C4-2B (cell line): Measurements from ENCODE around the gene RBP5.
"Not testable (repeated sequence)": the region's sequence is repeated elsewhere in the genome, so short reads cannot be mapped to it uniquely, and the experiment has no call there.

Source experiments
- H3K27ac ChIP-seq: fragments of 450-650 bp; 2 replicates; pipeline ENCODE4 v1.5.1; 2017
- CTCF ChIP-seq: fragments of 450-650 bp; conservative IDR thresholded peaks from 2 replicates; pipeline ENCODE4 v1.5.1; 2017; ENCODE audit warnings: mild to moderate bottlenecking
- ZFX ChIP-seq: fragments of 450-650 bp; IDR thresholded peaks from 2 replicates; pipeline ENCODE4 v1.6.1; 2017

RBP5 gene

DNA sequence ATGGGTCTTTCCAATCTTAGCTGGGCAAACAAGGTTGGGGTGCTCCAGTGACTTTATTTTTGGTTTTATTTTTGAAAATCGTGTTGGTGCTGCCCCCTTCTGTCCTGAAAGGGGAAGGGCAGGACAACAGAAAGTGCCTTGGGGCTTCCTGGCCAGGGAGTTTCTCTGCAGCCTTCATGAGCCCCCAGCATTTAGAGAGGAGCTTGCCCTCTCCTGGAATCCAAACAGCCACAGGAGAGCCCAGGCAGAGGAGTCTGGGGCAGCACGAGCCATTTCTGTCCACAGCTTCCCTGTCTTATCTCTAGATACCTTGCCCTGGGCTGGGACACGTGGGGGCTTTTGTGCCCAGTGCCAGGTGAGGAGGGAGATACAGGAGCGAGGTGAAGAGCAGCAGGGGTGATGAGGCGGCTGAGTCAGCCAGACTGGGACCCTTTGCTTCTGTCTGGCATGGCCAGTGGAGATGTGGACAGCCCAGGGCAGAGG is 15.3 kb downstream of the RBP5 start:
- TF ChIP-seq ZFX (no peak), CTCF (peak; percentile 91)
- H3K27ac ChIP-seq: no peak overlapping the region

GRCh38 chr12:7112041-7112440 is 16.6 kb downstream of the RBP5 start:
- no peak overlapping the region for H3K27ac ChIP-seq
- TF ChIP-seq CTCF: no peak
- TF ChIP-seq ZFX: no peak

- no peak overlapping the region for H3K27ac ChIP-seq
- no peak for TF ChIP-seq ZFX
- no peak for TF ChIP-seq CTCF
Measured at GRCh38 chr12:7110661-7111060, 18.0 kb downstream of the RBP5 start.

- TF ChIP-seq CTCF: peak; percentile 47; the same call in 1 of the 2 replicates
- no peak for TF ChIP-seq ZFX
- no peak overlapping the region; the same call in 1 of the 2 replicates for H3K27ac ChIP-seq
Measured at GRCh38 chr12:7109572-7109920, 19.1 kb downstream of the RBP5 start.

- H3K27ac ChIP-seq: peak within 1 kb of the TSS; percentile 77
- TF ChIP-seq CTCF (peak; percentile 98), ZFX (no peak)
Measured at GRCh38 chr12:7108796-7109571, 19.7 kb downstream of the RBP5 start, which contains the start of gene C1RL. Gene C1RL, minus strand, starts transcription at chr12:7109214. Its CDS starts 34 bp downstream, at chr12:7109180.

DNA sequence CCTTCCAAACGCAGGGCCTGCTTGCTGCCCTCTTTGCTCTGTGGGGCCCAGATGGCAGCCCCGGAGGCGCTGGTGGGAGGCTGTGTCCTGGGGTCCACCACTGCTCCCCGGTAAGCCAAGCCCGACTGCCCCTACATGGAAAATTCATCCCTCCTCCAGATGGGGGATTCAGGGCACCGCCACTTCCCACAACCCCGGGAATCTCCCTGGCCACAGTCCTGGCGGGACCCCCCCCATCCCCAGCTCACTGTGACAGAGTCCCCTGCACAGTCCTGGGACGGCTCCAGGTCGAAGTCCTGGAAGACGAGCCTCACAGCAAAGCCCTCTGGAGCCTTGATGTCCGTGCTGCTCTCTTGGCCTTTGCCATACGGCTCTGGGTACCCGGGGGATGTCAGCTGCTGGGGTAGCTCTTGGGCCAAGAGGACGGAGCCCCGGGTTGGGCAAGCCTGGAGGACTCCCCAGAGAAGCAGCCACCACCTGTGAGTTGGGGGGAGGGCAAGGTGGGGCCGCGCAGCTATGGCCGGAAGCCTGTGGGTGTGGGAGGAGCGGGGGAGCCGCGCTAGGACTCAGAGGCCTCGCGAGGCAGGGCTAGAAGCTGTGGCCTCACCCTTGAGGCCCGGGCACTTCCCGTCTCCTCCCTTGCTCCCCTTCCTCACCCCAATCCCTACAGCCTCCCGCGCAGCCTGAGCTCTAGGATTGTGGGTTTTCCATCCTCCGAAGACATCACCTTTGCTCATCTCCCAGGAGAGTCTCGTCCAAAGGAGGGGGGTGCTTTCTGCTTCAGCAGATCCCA is 20.5 kb downstream of the RBP5 start:
- peak overlapping the region; percentile 77 for H3K27ac ChIP-seq
- TF ChIP-seq CTCF: no peak
- no peak; the same call in 1 of the 2 replicates for TF ChIP-seq ZFX

DNA sequence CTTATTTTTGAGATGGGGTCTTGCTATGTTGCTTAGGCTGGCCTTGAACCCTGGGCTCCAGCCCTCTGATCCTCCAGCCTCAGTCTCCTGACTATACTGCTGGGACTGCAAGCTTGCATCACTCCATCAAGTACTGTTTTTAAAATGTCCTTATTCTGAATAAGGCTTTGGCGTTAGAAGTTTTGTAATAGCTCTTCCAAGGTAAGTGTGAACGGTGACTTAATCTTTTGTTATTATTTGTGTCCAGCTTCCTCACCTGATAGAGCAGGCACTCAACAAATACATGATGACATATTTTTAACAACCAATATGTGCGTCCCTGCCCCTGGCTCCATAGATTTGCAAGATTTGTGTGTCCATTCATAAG is 21.1 kb downstream of the RBP5 start:
- H3K27ac ChIP-seq: peak overlapping the region; percentile 77

DNA sequence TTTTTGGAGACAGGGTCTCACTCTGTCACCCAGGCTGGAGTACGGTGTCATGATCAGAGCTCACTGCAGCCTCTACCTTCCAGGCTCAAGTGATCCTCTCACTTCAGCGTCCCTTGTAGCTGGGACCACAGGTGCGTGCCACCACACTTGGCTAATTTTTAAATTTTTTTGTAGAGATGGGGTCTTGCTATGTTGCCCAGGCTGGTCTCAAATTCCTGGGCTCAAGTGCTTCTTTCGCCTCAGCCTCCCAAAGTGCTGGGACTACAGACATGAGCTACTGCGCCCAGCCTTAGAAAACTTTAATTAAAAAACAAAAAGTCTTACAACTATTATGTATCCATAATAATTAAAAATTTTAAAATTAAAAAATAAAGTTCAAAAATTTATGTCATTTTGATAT is 21.5 kb downstream of the RBP5 start:
- not testable (repeated sequence) for H3K27ac ChIP-seq

More for the DNA sequence above, 21.1 kb downstream of the RBP5 start:
- TF ChIP-seq ZFX (no peak), CTCF (no peak)
